Measurements from ENCODE around the gene STK24. TPM values are rescaled to one million over a fixed set of nuclear protein-coding genes. Genes with fewer than 3 reads are reported as not detected.

STK24 gene
- total RNA-seq, 1 donor from 2014 or later: 121 TPM

DNA sequence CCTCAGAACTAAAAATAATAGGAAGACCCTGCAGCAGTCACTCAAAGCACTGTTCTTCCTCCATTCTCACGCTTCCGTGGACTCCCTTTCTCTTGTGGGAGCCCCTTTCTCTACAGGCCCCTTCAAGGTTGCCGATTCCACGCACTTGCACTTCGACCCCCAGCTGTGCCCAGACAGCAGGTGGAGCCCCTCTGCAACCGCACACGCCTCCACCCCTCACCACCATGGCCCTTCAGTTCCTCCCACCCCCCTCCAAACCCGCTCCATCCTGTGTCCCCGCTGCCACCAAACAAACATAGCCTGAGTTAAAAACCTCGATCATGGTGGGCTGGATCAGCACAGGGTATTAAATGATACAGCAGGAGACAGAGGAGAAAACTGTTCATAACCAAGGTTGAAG is 102.6 kb downstream of the STK24 start:
- Mint-ChIP-seq H3K36me3 (peaks cover 32% of the 10 kb centered on the region), H3K27ac (no peak overlapping the region), H3K9me3 (no peaks in the 10 kb centered on the region), H3K4me1 (ENCODE audit: unreplicated experiment) (peaks cover 36% of the 10 kb centered on the region), H3K27me3 (no peaks in the 10 kb centered on the region), H3K4me3 (no peak overlapping the region)
- TF ChIP-seq, protein P1, sequence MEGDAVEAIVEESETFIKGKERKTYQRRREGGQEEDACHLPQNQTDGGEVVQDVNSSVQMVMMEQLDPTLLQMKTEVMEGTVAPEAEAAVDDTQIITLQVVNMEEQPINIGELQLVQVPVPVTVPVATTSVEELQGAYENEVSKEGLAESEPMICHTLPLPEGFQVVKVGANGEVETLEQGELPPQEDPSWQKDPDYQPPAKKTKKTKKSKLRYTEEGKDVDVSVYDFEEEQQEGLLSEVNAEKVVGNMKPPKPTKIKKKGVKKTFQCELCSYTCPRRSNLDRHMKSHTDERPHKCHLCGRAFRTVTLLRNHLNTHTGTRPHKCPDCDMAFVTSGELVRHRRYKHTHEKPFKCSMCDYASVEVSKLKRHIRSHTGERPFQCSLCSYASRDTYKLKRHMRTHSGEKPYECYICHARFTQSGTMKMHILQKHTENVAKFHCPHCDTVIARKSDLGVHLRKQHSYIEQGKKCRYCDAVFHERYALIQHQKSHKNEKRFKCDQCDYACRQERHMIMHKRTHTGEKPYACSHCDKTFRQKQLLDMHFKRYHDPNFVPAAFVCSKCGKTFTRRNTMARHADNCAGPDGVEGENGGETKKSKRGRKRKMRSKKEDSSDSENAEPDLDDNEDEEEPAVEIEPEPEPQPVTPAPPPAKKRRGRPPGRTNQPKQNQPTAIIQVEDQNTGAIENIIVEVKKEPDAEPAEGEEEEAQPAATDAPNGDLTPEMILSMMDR (conservative IDR thresholded peaks at IDR 0.05): no peak
- DNase-seq (ENCODE audit: extremely low spot score, unreplicated experiment): no peak

DNA sequence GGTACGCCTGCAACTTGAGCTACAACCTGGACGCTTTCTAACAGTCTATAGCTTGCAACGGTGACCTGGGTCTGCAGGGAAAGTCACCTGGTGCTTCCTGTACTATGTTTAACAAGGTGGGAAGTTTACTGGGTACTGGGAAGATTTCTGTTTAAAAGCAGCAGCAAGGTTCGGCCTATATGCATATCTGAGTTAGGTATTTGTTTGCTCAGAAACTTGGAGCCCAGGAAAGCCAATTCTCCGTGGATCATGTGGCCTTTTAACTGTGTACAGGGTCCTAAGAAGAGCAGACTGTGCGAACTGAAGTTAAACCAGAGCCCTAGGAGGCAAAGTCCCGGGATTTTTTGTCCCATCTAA is 103.1 kb downstream of the STK24 start:
- Mint-ChIP-seq H3K9me3 (no peaks in the 10 kb centered on the region), H3K4me1 (ENCODE audit: unreplicated experiment) (peaks cover 33% of the 10 kb centered on the region), H3K36me3 (peaks cover 32% of the 10 kb centered on the region), H3K27me3 (no peaks in the 10 kb centered on the region), H3K4me3 (peak overlapping the region; percentile 6), H3K27ac (peak overlapping the region; percentile 64)
- TF ChIP-seq, protein P1 (conservative IDR thresholded peaks at IDR 0.05): no peak
- DNase-seq (ENCODE audit: extremely low spot score, unreplicated experiment): no peak

DNA sequence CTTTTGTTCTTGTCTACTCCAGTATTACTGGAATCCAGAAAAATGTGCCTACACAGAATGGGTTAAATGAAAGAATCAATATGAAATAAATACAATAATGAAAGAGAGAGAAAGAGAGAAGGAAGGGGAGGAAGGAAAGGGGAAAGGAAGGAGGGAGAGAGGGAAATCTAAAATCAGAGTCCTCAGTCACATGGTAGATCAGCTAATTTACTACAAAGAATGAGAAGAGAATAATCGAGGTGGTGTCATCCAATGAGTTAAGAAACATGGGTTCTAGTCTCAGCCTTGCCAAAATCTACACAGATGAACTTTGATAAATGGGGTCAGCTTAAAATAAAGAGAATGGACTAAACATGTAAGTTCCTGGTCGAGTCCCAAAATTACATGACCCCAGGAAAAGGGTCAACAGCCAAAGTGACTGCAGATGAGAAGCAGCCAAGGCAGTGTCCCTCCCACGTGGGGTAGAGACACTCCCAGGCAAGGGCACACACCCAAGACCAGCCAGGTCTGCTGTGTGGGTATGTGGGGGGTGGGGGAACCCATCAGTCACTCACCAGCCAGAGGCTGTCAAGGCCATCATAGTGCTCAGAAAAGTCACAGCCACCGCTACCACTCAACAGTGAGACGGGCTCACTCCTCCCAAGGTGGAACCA is 103.6 kb downstream of the STK24 start:
- Mint-ChIP-seq H3K27me3 (no peaks in the 10 kb centered on the region), H3K36me3 (peaks cover 32% of the 10 kb centered on the region), H3K4me3 (no peak overlapping the region), H3K9me3 (no peaks in the 10 kb centered on the region), H3K4me1 (ENCODE audit: unreplicated experiment) (peaks cover 31% of the 10 kb centered on the region), H3K27ac (no peak overlapping the region)
- no peak for DNase-seq (ENCODE audit: extremely low spot score, unreplicated experiment)
- TF ChIP-seq, protein P1 (conservative IDR thresholded peaks at IDR 0.05): no peak

DNA sequence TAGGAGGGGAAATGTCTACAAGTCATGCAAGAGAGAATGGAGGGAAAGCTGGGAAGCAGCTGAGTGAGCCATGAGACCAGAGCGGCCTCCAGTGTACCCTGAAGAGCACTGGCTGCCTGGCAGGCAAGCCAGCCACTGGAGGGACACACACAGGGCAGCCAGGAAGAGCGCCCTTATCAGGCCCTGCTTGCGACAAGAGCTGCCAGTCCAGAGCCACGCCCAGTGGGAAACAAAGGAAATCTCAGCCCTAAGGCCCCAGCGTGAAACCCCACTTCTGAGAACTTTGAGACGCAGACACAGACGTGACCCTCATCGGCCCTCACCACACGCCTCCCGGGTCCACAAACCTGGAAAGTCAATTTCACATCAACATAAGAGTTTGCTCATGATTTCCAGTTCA is 105.0 kb downstream of the STK24 start:
- no peak for DNase-seq (ENCODE audit: extremely low spot score, unreplicated experiment)
- H3K27me3 Mint-ChIP-seq: no peaks in the 10 kb centered on the region
- H3K4me3 Mint-ChIP-seq: no peak overlapping the region
- TF ChIP-seq, protein P1 (conservative IDR thresholded peaks at IDR 0.05): no peak
- peaks cover 27% of the 10 kb centered on the region for H3K36me3 Mint-ChIP-seq
- H3K27ac Mint-ChIP-seq: peak overlapping the region; percentile 72
- peaks cover 23% of the 10 kb centered on the region for H3K4me1 Mint-ChIP-seq (ENCODE audit: unreplicated experiment)
- H3K9me3 Mint-ChIP-seq: no peaks in the 10 kb centered on the region

DNA sequence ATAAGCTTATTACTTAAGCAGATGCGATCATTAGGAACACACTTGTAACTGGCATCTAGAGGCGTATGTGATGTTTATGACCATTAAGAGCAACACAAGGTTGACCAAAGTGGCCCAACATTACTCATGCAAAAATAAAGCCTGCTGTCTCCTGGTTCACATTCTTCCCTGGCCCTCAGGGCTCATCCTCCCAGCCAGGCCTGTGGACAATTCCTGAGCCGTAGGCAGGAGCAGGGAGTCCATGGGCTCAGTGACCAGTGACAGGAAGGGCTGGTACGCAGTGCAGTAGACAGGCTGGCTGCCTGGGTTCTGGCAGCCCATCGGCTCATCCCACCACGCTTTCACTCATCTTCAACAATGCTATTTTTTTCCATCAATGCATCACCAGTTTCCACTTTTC is 106.0 kb downstream of the STK24 start:
- DNase-seq (ENCODE audit: extremely low spot score, unreplicated experiment): no peak
- TF ChIP-seq, protein P1 (conservative IDR thresholded peaks at IDR 0.05): no peak
- H3K4me3 Mint-ChIP-seq: no peak overlapping the region

More for the DNA sequence above, 106.0 kb downstream of the STK24 start:
- peaks cover 31% of the 10 kb centered on the region for H3K36me3 Mint-ChIP-seq
- peaks cover 20% of the 10 kb centered on the region for H3K4me1 Mint-ChIP-seq (ENCODE audit: unreplicated experiment)
- peak overlapping the region; percentile 72 for H3K27ac Mint-ChIP-seq
- no peaks in the 10 kb centered on the region for H3K27me3 Mint-ChIP-seq
- no peaks in the 10 kb centered on the region for H3K9me3 Mint-ChIP-seq
